PC-9 (cell line): ENCODE measurements around the gene CADPS2. TPM values are rescaled to one million over a fixed set of nuclear protein-coding genes. Genes with fewer than 3 reads are reported as not detected.

Experiments used
- BruUV-seq: library from RNA; stranded (reverse); fragments of 400-500 nt; replicated peaks from 2 replicates; lab custom pipeline; 2021; lab: Mats Ljungman, UMichigan
- CTCF ChIA-PET: fragments of 300-600 bp; sonication (Branson Sonifier 250); formaldehyde crosslinking; loops from one replicate; lab custom pipeline; 2022; ENCODE audit warnings: antibody characterized with exemption; lab: Charles Lee
- POLR2A ChIA-PET: fragments of 300-600 bp; sonication (Branson Sonifier 250); formaldehyde crosslinking; loops from one replicate; lab custom pipeline; 2022; ENCODE audit warnings: antibody characterized with exemption; ENCODE audit not compliant: unreplicated experiment; lab: Charles Lee
- DNase-seq, 2 experiments: peaks; one replicate each; pipeline versions ENCODE4 v3.0.0 to v3.0.0-alpha.2; 2015 to 2022; ENCODE audit warnings: mixed read lengths in 1 of 2
- H2AFZ ChIP-seq: fragments of 200-600 bp; sonication (generic); 2 replicates; pipeline ENCODE4 v1.8.1; 2017; ENCODE audit warnings: antibody characterized with exemption
- H3F3A ChIP-seq: fragments of 200-600 bp; sonication (generic); 2 replicates; pipeline ENCODE4 v1.8.1; 2017; ENCODE audit warnings: antibody characterized with exemption, mild to moderate bottlenecking, low read depth; ENCODE audit not compliant: insufficient read depth
- H3K27ac ChIP-seq: fragments of 200-600 bp; sonication (generic); 2 replicates; pipeline ENCODE4 v1.6.1; 2016; ENCODE audit warnings: mixed run types
- H3K27me3 ChIP-seq: fragments of 200-600 bp; sonication (generic); 2 replicates; pipeline ENCODE4 v1.6.1; 2016; ENCODE audit warnings: low read depth, mixed run types; ENCODE audit not compliant: insufficient read depth
- H3K36me3 ChIP-seq: fragments of 200-600 bp; sonication (generic); 2 replicates; pipeline ENCODE4 v1.6.1; 2016; ENCODE audit warnings: low read depth, mixed run types
- H3K4me1 ChIP-seq: fragments of 200-600 bp; sonication (generic); replicated peaks from 2 replicates; pipeline ENCODE4 v1.6.1; 2016; ENCODE audit warnings: mixed run types; ENCODE audit not compliant: insufficient read depth
- H3K4me2 ChIP-seq: fragments of 200-600 bp; sonication (generic); 2 replicates; pipeline ENCODE4 v1.6.1; 2017; ENCODE audit warnings: mixed run types
- H3K4me3 ChIP-seq: fragments of 200-600 bp; sonication (generic); 2 replicates; pipeline ENCODE4 v1.6.1; 2016; ENCODE audit warnings: mixed run types
- H3K79me2 ChIP-seq: fragments of 200-600 bp; sonication (generic); 2 replicates; pipeline ENCODE4 v1.6.1; 2017; ENCODE audit warnings: low read depth, mixed run types
- H3K9me2 ChIP-seq: fragments of 200-600 bp; sonication (generic); 2 replicates; pipeline ENCODE4 v1.8.1; 2017; ENCODE audit warnings: mild to moderate bottlenecking; ENCODE audit not compliant: insufficient read depth
- H3K9me3 ChIP-seq: fragments of 200-600 bp; sonication (generic); 2 replicates; pipeline ENCODE4 v1.8.1; 2016; ENCODE audit warnings: low read depth; ENCODE audit not compliant: insufficient read depth
- H4K20me1 ChIP-seq: fragments of 200-600 bp; sonication (generic); 2 replicates; pipeline ENCODE4 v1.8.1; 2017; ENCODE audit not compliant: insufficient read depth
- EZH2 ChIP-seq: fragments of 200-600 bp; sonication (generic); IDR thresholded peaks from 2 replicates; pipeline ENCODE4 v1.8.0; 2017; ENCODE audit warnings: antibody characterized with exemption, low read depth
- intact Hi-C: fragments of 100-400 bp; cut with micrococcal nuclease; formaldehyde crosslinking; loops from one replicate; pipeline ENCODE4 v1.10.0; 2022; ENCODE audit not compliant: unreplicated experiment
- total RNA-seq: library from RNA; stranded (reverse); gene quantifications from 2 replicates; pipeline ENCODE4 v1.2.3, GENCODE V29; 2021
- TF ChIP-seq, protein P1 (sequence below): fragments of 200-600 bp; sonication (generic); conservative IDR thresholded peaks from 2 replicates; pipeline ENCODE4 v1.6.1; 2017; ENCODE audit warnings: mixed run types, antibody characterized with exemption, mild to moderate bottlenecking, moderate library complexity

The CADPS2 gene
- total RNA-seq, 1 experiment from 2014 or later: 11.9 TPM

GRCh38 chr7:122850528-122850927 lies 35.7 kb downstream of the CADPS2 start:
- Histone ChIP-seq H3K4me3 (no peak overlapping the region), H3K27me3 (no peaks in the 10 kb centered on the region), H3F3A (no peaks in the 10 kb centered on the region), H4K20me1 (no peaks in the 10 kb centered on the region), H3K9me3 (no peaks in the 10 kb centered on the region), H3K9me2 (no peaks in the 10 kb centered on the region), H3K79me2 (no peaks in the 10 kb centered on the region), H3K27ac (no peak overlapping the region), H3K36me3 (no peaks in the 10 kb centered on the region), H3K4me1 (no peaks in the 10 kb centered on the region), H2AFZ (no peak overlapping the region), H3K4me2 (no peak overlapping the region)
- POLR2A ChIA-PET: no interaction called here
- DNase-seq: no peak
- no TSS peak for BruUV-seq
- intact Hi-C loops: no loop called here
- CTCF ChIA-PET: no interaction called here
- TF ChIP-seq EZH2: no peak
- TF ChIP-seq, protein P1, sequence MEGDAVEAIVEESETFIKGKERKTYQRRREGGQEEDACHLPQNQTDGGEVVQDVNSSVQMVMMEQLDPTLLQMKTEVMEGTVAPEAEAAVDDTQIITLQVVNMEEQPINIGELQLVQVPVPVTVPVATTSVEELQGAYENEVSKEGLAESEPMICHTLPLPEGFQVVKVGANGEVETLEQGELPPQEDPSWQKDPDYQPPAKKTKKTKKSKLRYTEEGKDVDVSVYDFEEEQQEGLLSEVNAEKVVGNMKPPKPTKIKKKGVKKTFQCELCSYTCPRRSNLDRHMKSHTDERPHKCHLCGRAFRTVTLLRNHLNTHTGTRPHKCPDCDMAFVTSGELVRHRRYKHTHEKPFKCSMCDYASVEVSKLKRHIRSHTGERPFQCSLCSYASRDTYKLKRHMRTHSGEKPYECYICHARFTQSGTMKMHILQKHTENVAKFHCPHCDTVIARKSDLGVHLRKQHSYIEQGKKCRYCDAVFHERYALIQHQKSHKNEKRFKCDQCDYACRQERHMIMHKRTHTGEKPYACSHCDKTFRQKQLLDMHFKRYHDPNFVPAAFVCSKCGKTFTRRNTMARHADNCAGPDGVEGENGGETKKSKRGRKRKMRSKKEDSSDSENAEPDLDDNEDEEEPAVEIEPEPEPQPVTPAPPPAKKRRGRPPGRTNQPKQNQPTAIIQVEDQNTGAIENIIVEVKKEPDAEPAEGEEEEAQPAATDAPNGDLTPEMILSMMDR: no peak

- H3F3A ChIP-seq: no peaks in the 10 kb centered on the region
- no peak overlapping the region for H3K4me2 ChIP-seq
- H4K20me1 ChIP-seq: no peaks in the 10 kb centered on the region
- H3K27ac ChIP-seq: no peak overlapping the region
- no peaks in the 10 kb centered on the region for H3K4me1 ChIP-seq
- no peak overlapping the region for H2AFZ ChIP-seq
- TF ChIP-seq, protein P1: no peak
- TF ChIP-seq EZH2: no peak
- H3K4me3 ChIP-seq: no peak overlapping the region
- intact Hi-C loops: no loop called here
- POLR2A ChIA-PET: no interaction called here
- no TSS peak for BruUV-seq
- H3K9me3 ChIP-seq: no peaks in the 10 kb centered on the region
- H3K36me3 ChIP-seq: no peaks in the 10 kb centered on the region
- no peak for DNase-seq
- no peaks in the 10 kb centered on the region for H3K27me3 ChIP-seq
- H3K79me2 ChIP-seq: no peaks in the 10 kb centered on the region
- CTCF ChIA-PET: no interaction called here
- H3K9me2 ChIP-seq: no peaks in the 10 kb centered on the region
These were observed 36.3 kb downstream of the CADPS2 start for GRCh38 chr7:122849957-122850328.

DNA sequence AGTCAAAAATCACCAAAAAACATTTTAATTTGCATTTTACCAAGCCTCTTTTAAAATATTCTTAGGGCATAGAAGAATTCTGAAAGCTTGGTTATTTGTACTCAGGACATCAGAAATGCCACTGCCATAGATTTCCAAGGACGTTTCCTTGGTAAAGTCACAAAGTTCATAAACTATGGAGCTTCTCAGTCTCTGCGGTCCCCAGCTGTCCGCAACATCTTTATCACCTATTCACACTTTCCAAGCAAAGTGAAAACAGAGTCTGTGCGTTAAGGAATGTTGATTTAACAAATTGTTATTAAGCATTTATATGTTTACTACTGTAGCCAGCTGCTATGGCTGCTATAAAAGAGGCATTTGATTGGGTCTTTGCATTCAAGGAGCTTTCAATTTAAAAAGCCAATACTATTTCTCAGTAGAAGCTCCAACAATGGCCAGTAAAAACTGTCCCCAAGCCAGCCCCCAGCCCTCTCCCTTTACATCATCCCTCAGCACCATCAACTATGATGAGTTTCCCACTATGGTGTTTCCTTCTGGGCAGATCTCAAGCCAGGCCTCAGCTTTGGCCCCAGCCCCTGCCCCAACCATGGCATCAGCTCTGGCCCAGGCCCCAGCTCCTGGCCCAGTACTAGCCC lies 36.8 kb downstream of the CADPS2 start:
- Histone ChIP-seq H3F3A (no peaks in the 10 kb centered on the region), H3K4me3 (no peak overlapping the region), H4K20me1 (no peaks in the 10 kb centered on the region), H3K36me3 (no peaks in the 10 kb centered on the region), H3K27ac (no peak overlapping the region), H3K27me3 (no peaks in the 10 kb centered on the region), H3K4me2 (no peak overlapping the region), H2AFZ (no peak overlapping the region), H3K9me2 (no peaks in the 10 kb centered on the region), H3K4me1 (no peaks in the 10 kb centered on the region), H3K9me3 (no peaks in the 10 kb centered on the region), H3K79me2 (no peaks in the 10 kb centered on the region)
- TF ChIP-seq EZH2: no peak
- TF ChIP-seq, protein P1: no peak
- ChIA-PET CTCF (no interaction called here), POLR2A (no interaction called here)
- BruUV-seq: no TSS peak
- intact Hi-C loops: no loop called here
- no peak for DNase-seq
